AG09319 (cell line): ENCODE results near the gene TOP2B.

ENCODE experiments used
- DNase-seq: peaks from one replicate; pipeline ENCODE4 v3.0.0-alpha.2; 2010; ENCODE audit warnings: low read depth; ENCODE audit errors: extremely low read depth
- CTCF ChIP-seq: IDR thresholded peaks from 2 replicates; pipeline ENCODE4 v1.5.1; 2011; ENCODE audit warnings: low read depth, mild to moderate bottlenecking, inconsistent platforms, low read length, moderate library complexity

Gene TOP2B

DNA sequence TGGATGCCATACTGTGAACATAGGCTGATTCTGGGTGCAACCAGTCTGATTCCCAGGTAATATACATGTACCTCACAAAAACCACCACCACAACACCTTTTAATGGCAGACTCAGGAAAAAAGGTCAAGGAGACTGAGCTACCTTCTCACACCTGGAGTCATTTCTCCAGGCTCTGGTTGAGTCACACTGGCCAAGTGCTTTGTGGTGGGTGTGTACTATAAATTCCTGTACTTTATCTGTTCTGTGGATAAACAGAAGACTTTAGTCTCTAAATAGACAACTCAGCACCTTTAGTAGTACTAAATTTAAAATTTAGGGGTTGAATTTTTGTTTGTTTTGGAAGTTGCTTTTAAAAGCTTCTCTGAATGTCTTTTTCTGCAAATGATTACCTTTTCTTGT, 46.7 kb downstream of the TOP2B start:
- TF ChIP-seq CTCF = no peak

DNA sequence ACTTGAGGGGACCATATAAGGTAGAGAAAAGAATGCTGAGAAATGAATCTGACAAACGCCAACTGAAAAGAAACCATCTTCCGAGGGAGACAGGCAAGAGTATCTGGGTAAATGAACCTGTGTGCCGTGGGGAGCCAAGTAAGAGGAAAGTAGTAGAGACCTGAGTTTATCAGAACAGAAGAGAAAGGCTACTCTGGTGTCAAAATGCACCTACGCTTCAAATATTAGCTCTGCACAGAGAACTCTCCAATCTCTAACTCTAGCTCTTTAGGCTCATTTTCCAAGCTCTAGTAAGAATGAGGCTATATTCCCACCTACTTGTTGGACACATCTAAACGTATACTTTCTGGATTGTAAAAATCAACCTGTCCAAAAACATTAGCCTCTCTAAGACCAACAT, 53.5 kb downstream of the TOP2B start:
- no peak for TF ChIP-seq CTCF
- DNase-seq = no peak

More for the DNA sequence above, 46.7 kb downstream of the TOP2B start:
- DNase-seq = no peak

DNA sequence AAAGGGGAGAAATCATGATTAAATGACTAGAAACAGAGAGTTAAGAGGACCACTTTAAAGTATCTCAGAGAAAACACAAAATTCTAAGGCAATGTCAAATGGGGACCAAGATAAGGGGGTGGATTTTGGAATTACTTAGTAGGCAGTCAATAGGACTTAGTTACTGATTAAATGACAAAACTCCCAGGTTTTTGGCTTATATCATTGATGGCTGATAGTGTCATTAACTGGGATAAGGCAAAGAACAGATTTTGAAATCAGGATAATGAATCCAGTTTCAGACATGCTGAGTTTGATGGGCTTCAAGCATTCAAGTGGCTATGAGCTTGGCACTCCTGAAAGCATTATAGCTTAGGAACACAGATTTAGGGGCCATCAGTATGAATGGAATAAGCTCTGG, 53.9 kb downstream of the TOP2B start:
- no peak for DNase-seq
- no peak for TF ChIP-seq CTCF

GRCh38 chr3:25610167-25610566, 54.5 kb downstream of the TOP2B start:
- no peak for TF ChIP-seq CTCF

GRCh38 chr3:25604107-25604805, 60.5 kb downstream of the TOP2B start:
- no peak for TF ChIP-seq CTCF
- peak; percentile 5 for DNase-seq

More at GRCh38 chr3:25610167-25610566, 54.5 kb downstream of the TOP2B start:
- no peak for DNase-seq

DNA sequence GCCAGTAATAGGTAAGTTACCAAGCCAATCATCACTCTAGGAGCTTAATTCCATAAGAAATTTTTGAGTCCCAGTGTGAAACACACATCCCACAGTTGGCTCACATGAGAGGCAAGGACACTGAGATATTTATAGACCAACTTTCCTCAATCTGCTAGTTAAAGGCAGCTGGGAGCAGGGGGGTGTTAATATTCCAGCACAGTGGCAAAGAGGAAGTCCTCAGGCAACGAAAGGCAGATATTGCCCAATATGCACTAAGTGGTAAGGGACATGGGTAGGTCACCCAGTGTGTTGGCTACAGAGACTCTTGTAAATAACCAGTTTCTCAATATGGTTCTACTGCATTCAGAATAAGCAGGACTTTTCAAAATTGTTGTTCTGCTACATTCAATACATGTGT, 61.0 kb downstream of the TOP2B start:
- no peak for TF ChIP-seq CTCF

GRCh38 chr3:25597535-25598101, 67.1 kb downstream of the TOP2B start:
- no peak for TF ChIP-seq CTCF
- no peak for DNase-seq

More for the DNA sequence above, 61.0 kb downstream of the TOP2B start:
- no peak for DNase-seq
